Upper lobe of right lung (tissue), 1 donor: Measurements from ENCODE around the gene BAK1. TPM values are rescaled to one million over a fixed set of nuclear protein-coding genes. Genes with fewer than 3 reads are reported as not detected.
A peak's percentile ranks its signal among the peaks of the same experiment; 100 is the strongest.

Source experiments
- ATAC-seq: fragments of 200-7000 bp; cut with Tn5 transposase; one replicate; pipeline ENCODE4 v1.9.1; 2020; ENCODE audit warnings: mild to moderate bottlenecking, moderate library complexity
- DNase-seq: peaks from one replicate; pipeline ENCODE4 v3.0.0-alpha.2; 2020
- H3K27ac ChIP-seq: fragments of 200-600 bp; one replicate; pipeline ENCODE4 v1.8.0; 2022
- H3K27me3 ChIP-seq: fragments of 200-600 bp; one replicate; pipeline ENCODE4 v1.8.0; 2022; ENCODE audit warnings: mild to moderate bottlenecking
- H3K36me3 ChIP-seq: fragments of 200-600 bp; one replicate; pipeline ENCODE4 v1.8.0; 2022
- H3K4me1 ChIP-seq: fragments of 200-600 bp; one replicate; pipeline ENCODE4 v1.8.0; 2022
- H3K4me3 ChIP-seq: fragments of 200-600 bp; one replicate; pipeline ENCODE4 v1.8.0; 2022; ENCODE audit warnings: mild to moderate bottlenecking
- H3K9me3 ChIP-seq: fragments of 200-600 bp; one replicate; pipeline ENCODE4 v1.8.0; 2022
- CTCF ChIP-seq: fragments of 200-600 bp; IDR thresholded peaks from one replicate; pipeline ENCODE4 v1.8.0; 2022; ENCODE audit warnings: antibody characterized with exemption
- intact Hi-C: fragments of 100-400 bp; cut with DNase I; formaldehyde crosslinking; loops from one replicate; pipeline ENCODE4 v1.11.0; 2022
- total RNA-seq: library from RNA; stranded (reverse); fragmentation: NEBNext Ultra II Directional; extraction: Animal tissue kit (Norgen Biotek cat#: 25700); gene quantifications from one replicate; pipeline ENCODE4 v1.2.1, GENCODE V29; 2021
- donor health status: DM: no; HTN: yes; CAD: no; lungs with severe emphysema.

BAK1 gene
- total RNA-seq, 1 donor from 2014 or later: 19.1 TPM

DNA sequence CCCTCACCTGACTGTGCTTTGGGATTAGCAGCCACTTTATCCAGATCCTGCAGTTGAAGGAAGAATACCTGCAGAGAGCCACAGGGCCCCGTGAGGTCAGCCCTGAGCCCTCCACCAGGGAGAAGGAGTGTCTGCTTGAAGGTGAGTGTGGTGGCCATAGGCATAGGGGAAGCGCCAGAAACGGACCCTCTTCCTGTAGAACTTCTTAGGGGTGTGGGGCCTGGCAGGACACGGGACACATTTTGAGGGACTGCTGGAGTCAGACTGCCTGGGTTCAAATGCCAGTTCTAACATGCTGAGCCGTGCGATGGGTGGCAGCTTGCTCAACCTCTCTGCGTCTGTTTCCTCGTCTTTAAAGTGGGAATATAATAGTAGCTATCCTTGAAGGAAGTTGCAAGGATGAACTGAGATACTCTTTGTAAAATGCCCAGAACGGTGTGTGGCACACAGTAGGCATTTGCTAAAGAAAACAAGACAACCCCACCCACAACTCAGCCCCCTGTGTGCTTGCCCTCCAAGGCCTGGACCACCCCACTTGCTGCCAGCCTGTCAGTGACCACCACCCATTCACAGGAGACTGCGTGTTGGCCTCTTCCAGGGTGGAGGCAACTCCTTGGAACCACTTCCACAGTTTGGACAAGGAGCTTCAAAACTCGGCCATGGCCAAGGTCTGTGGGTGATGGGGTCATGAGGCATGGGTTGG is 4.8 kb upstream of the BAK1 start:
- ATAC-seq: no peak
- H3K36me3 ChIP-seq: no peaks in the 10 kb centered on the region
- H3K27ac ChIP-seq: peak overlapping the region; percentile 47
- no peak for TF ChIP-seq CTCF
- H3K4me1 ChIP-seq: peaks cover 15% of the 10 kb centered on the region
- no peaks in the 10 kb centered on the region for H3K9me3 ChIP-seq
- DNase-seq: no peak
- no peaks in the 10 kb centered on the region for H3K27me3 ChIP-seq
- intact Hi-C loops: loop anchor here (10.0 kb wide), 1 partner anchor 110 kb away; no protein-coding TSS in a partner anchor
- H3K4me3 ChIP-seq: no peak overlapping the region

GRCh38 chr6:33583591-33584155 is 3.6 kb upstream of the BAK1 start:
- intact Hi-C loops: loop anchor here (10.0 kb wide), 1 partner anchor 111 kb away; no protein-coding TSS in a partner anchor
- DNase-seq (no peak), ATAC-seq (no peak)
- Histone ChIP-seq H3K9me3 (no peaks in the 10 kb centered on the region), H3K4me3 (no peak overlapping the region), H3K27me3 (no peaks in the 10 kb centered on the region), H3K36me3 (no peaks in the 10 kb centered on the region), H3K27ac (no peak overlapping the region), H3K4me1 (peaks cover 15% of the 10 kb centered on the region)
- TF ChIP-seq CTCF: no peak

DNA sequence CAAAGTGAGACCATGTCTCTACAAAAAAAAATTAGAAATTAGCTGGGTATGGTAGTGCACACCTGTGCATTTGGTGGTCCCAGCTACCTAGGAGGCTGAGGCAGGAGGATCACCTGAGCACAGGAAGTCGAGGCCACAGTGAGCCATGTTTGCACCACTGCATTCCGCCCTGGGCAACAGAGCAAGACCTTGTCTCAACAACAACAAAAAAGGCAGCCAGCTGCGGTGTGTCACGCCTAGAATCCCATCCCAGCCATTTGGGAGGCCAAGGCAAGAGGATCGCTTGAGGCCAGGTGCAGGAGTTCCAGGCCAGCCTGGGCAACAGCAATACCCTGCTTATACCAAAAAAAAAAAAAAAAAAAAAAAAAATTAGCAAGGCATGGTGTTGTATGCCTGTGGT is 1.1 kb upstream of the BAK1 start:
- Histone ChIP-seq H3K27me3 (no peaks in the 10 kb centered on the region), H3K27ac (no peak overlapping the region), H3K36me3 (peaks cover 13% of the 10 kb centered on the region), H3K4me3 (no peak overlapping the region), H3K9me3 (no peaks in the 10 kb centered on the region), H3K4me1 (peaks cover 25% of the 10 kb centered on the region)
- intact Hi-C loops: loop anchor here (10.0 kb wide), 1 partner anchor 114 kb away; no protein-coding TSS in a partner anchor
- no peak for ATAC-seq
- no peak for TF ChIP-seq CTCF
- no peak for DNase-seq

- Histone ChIP-seq H3K27ac (peak overlapping the region; percentile 91), H3K4me1 (peaks cover 13% of the 10 kb centered on the region), H3K4me3 (peak overlapping the region; percentile 94), H3K9me3 (no peaks in the 10 kb centered on the region), H3K27me3 (no peaks in the 10 kb centered on the region), H3K36me3 (peaks cover 37% of the 10 kb centered on the region)
- intact Hi-C loops: no loop called here
- no peak for DNase-seq
- ATAC-seq: peak; percentile 1
- no peak for TF ChIP-seq CTCF
Measured at GRCh38 chr6:33578588-33579011, 1.5 kb downstream of the BAK1 start.

- peaks cover 41% of the 10 kb centered on the region for H3K36me3 ChIP-seq
- no peak for TF ChIP-seq CTCF
- intact Hi-C loops: no loop called here
- peak overlapping the region; percentile 94 for H3K4me3 ChIP-seq
- H3K9me3 ChIP-seq: no peaks in the 10 kb centered on the region
- H3K27ac ChIP-seq: peak overlapping the region; percentile 27
- no peak for ATAC-seq
- peaks cover 13% of the 10 kb centered on the region for H3K4me1 ChIP-seq
- DNase-seq: no peak
- no peaks in the 10 kb centered on the region for H3K27me3 ChIP-seq
Measured at GRCh38 chr6:33578164-33578563, 1.9 kb downstream of the BAK1 start.
